Activated CD8-positive, alpha-beta memory T cell treated with anti-CD3 and anti-CD28 coated beads, Interleukin-2, amount 50 U/mL, for 1 hour (primary cell): Measurements from ENCODE around the gene RPRD1A.
"Not testable (repeated sequence)": the region's sequence is repeated elsewhere in the genome, so short reads cannot be mapped to it uniquely, and the experiment has no call there.

Source experiments
- DNase-seq: peaks from one replicate; pipeline ENCODE4 v3.0.0-alpha.2; 2020; ENCODE audit errors: extremely low read depth

Gene RPRD1A

GRCh38 chr18:35969676-35970075, 97.7 kb downstream of the RPRD1A start:
- no peak for DNase-seq

GRCh38 chr18:35968278-35968880, 99.0 kb downstream of the RPRD1A start:
- DNase-seq: no peak

GRCh38 chr18:35967866-35968265, 99.5 kb downstream of the RPRD1A start:
- DNase-seq: not testable (repeated sequence)

DNA sequence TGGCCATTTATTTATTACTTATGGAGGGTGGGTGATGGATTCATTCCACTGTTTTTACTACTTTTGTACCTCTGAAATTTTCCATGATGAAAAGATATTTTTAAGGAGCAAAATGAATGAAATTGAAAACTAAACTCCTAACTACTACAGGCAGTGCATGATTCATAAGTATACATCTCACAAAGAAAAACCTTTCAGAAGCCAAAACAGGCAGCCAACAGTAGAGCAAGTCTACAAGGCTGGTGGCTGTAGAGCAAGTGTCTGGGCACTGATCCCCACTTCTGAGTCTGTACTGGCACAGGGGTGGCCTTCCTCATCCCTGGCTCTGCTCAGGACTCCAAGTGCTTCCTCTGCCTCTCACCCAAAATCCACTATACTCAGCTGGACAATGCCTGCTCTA, 103.0 kb downstream of the RPRD1A start:
- no peak for DNase-seq

GRCh38 chr18:35962320-35962719, 105.0 kb downstream of the RPRD1A start:
- no peak for DNase-seq

GRCh38 chr18:35956226-35956625, 111.1 kb downstream of the RPRD1A start:
- no peak for DNase-seq

- no peak for DNase-seq
Measured at GRCh38 chr18:35953688-35954087, 113.7 kb downstream of the RPRD1A start.

DNA sequence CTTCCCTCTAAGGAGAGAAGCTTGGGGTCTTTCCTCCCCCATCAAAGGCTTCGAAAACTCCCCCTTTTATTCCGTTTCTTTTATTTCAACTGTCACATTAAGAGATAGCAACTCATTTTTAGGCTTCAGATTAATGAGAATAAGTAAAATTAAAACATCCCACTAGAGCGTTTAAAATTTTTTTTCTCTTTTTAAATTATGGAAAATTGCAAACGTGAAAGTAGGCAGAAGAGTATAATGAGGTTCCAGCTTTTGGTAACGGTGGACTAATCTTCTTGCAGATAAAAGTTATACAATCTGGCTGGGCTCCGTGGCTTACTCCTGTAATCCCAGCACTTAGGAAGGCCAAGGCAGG, 116.8 kb downstream of the RPRD1A start:
- DNase-seq: no peak

DNA sequence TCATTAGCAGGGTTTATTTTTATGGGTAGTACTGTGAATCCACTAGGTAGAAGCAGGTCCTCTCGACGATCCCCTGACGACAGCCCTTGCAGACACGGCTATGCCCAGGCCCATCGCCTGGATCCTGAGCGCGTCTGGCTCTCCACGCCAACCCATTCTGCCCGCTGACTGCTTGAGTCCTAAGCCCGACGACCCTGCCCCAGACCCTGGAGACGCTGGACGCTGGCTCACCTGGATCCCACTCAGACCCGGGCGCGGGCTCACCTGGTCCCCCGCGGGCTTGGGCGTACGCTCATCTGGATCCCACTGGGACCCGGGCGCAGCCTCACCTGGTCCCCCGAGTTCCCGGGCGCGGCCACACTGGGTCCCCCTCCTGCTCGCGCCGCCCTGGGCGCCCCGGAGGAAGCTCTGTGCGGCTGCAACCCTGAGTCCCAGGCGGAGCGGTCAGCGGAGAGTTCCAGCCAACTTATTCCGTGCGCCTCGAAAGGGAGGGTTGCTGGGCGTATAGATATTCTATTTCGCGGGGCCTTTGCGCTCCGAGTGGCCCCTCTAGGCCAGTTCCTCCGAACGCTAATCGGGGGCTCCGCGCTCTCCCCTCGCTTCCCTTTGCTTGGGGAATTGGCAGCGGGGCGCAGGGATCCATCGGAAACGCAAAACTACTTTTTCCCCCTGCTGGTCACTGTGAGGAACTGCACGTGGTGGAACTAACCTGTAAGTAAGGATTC, 117.3 kb downstream of the RPRD1A start:
- DNase-seq: no peak

DNA sequence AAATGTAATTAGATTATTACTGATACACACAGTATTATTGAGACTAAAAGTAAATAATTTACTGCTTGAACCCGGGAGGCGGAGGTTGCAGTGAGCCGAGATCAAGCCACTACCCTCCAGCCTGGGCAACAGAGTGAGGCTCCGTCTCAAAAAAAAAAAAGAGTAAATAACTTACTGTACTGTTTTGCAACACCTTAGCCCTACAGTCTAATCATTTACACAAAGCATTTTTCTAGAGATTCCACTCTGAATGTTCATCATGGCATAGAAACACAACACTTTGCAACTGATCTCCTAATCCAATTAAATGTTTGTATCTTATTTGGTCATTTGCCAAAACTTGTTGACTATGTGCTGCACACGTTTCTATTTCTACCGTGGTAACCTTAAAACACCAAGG, 118.3 kb downstream of the RPRD1A start:
- no peak for DNase-seq

- DNase-seq: no peak
Measured at GRCh38 chr18:35948080-35948479, 119.3 kb downstream of the RPRD1A start.

- no peak for DNase-seq
Measured at GRCh38 chr18:35942661-35943060, 124.7 kb downstream of the RPRD1A start.

DNA sequence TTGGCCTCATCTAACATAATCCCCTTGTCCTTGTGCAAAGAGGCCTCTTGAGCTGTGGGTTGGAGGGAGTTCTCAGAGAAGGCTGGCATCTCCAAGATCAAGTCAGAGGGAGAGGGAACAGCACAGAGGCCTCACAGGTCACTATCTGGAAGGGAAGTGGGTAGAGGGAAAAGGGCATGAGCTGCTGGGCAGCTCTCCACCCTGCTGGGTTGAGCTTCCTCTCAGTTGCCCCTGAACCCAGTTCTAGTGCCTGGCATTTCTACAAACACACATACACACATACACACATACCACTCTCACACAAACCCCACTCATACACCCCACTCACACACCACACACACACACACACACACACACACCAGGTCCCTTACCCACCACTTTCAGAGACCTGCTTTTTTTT, 125.2 kb downstream of the RPRD1A start:
- no peak for DNase-seq

GRCh38 chr18:35941299-35941698, 126.1 kb downstream of the RPRD1A start:
- DNase-seq: no peak
